DOHH2 (cell line): ENCODE data around the gene RPS27A.
A peak's percentile ranks its signal among the peaks of the same experiment; 100 is the strongest.
"Not testable (repeated sequence)": the region's sequence is repeated elsewhere in the genome, so short reads cannot be mapped to it uniquely, and the experiment has no call there.

ENCODE experiments used
- H3F3A ChIP-seq: fragments of 200-600 bp; sonication (generic), shearing (Covaris generic); 2 replicates; pipeline ENCODE4 v1.6.0; 2016; ENCODE audit warnings: antibody characterized with exemption, mild to moderate bottlenecking; ENCODE audit not compliant: control insufficient read depth, insufficient read depth
- H3K27ac ChIP-seq: fragments of 200-600 bp; sonication (generic); 2 replicates; pipeline ENCODE4 v1.5.1; 2014; ENCODE audit warnings: low read depth, mild to moderate bottlenecking, low read length, moderate library complexity
- H3K27me3 ChIP-seq: fragments of 200-600 bp; sonication (generic); 2 replicates; pipeline ENCODE4 v1.6.1; 2014; ENCODE audit warnings: mild to moderate bottlenecking, low read length, mixed read lengths; ENCODE audit not compliant: control insufficient read depth
- H3K36me3 ChIP-seq: fragments of 200-600 bp; sonication (generic); 2 replicates; pipeline ENCODE4 v1.6.1; 2014; ENCODE audit warnings: mild to moderate bottlenecking, low read length, moderate library complexity, mixed read lengths; ENCODE audit not compliant: control insufficient read depth
- H3K4me1 ChIP-seq: fragments of 200-600 bp; sonication (generic); 2 replicates; pipeline ENCODE4 v1.6.1; 2014; ENCODE audit warnings: mild to moderate bottlenecking, low read length, mixed read lengths; ENCODE audit not compliant: control insufficient read depth
- H3K4me2 ChIP-seq: fragments of 200-600 bp; sonication (generic); 2 replicates; pipeline ENCODE4 v1.6.0; 2014; ENCODE audit warnings: mild to moderate bottlenecking, low read length, moderate library complexity
- H3K4me3 ChIP-seq: fragments of 200-600 bp; sonication (generic); 2 replicates; pipeline ENCODE4 v1.5.1; 2014; ENCODE audit warnings: mild to moderate bottlenecking, low read length, mixed read lengths
- H3K79me2 ChIP-seq: fragments of 200-600 bp; sonication (generic); 2 replicates; pipeline ENCODE4 v1.6.1; 2014; ENCODE audit warnings: mild to moderate bottlenecking, low read length, mixed read lengths; ENCODE audit not compliant: control insufficient read depth
- H3K9me2 ChIP-seq: fragments of 200-600 bp; sonication (generic); replicated peaks from 2 replicates; pipeline ENCODE4 v1.6.1; 2014; ENCODE audit warnings: mild to moderate bottlenecking, low read length, mixed read lengths; ENCODE audit not compliant: control insufficient read depth
- H3K9me3 ChIP-seq: fragments of 200-600 bp; sonication (generic); 2 replicates; pipeline ENCODE4 v1.6.1; 2014; ENCODE audit warnings: antibody characterized with exemption, low read length, mixed read lengths; ENCODE audit not compliant: control insufficient read depth, insufficient read depth
- H4K20me1 ChIP-seq: fragments of 200-600 bp; sonication (generic); 2 replicates; pipeline ENCODE4 v1.6.0; 2014; ENCODE audit warnings: low read depth, mild to moderate bottlenecking, antibody characterized with exemption, low read length, moderate library complexity; ENCODE audit not compliant: control insufficient read depth, insufficient read depth
- EZH2phosphoT487 ChIP-seq: fragments of 200-600 bp; sonication (generic); IDR thresholded peaks from 2 replicates; pipeline ENCODE4 v1.6.1; 2017; ENCODE audit warnings: borderline replicate concordance, mild to moderate bottlenecking, antibody characterized with exemption, low read length, moderate library complexity, mixed read lengths
- TF ChIP-seq, protein P1 (sequence below): fragments of 200-600 bp; sonication (generic); IDR thresholded peaks from one replicate; pipeline ENCODE4 v1.5.1; 2014; ENCODE audit warnings: antibody characterized with exemption, mild to moderate bottlenecking, low read depth, low read length; ENCODE audit not compliant: poor library complexity, severe bottlenecking

RPS27A gene

DNA sequence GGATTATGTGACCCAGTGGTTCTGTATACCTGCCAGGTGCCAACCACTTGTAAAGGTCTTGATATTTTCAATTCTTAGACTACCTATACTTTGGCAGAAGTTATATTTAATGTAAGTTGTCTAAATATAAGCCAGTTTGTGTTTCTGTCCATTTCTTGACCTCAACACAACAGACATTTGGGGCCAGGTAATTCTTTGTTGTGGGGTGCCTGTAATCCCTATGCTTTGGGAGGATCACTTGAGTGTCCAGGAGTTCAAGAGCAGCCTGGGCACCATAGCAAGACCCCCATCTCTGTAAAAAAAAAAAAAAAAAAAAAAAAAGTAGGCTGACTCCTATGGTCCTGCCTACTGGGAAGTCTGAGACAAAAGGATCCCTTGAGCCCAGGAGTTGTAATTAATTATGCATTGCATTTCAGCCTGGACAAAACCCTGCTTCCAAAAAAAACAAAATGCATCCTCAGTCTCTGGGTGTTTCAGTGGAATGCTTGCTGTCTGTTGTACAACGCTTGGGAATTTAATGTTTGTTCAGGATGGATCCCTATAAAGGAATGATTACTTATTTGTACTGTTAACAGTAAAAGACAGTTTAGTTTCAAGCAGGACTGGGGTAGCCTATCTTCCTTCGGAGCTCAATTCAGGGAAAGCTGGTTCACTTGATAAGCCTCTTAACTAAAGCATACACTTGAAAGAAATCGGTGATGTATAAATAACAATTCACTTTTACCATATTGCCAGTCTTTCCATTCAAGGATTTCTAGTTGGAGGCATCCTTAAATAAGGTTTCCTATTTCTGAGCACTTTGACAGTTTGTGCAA lies 3.4 kb downstream of the RPS27A start:
- Histone ChIP-seq H3K4me3 (no peak overlapping the region), H3K4me2 (0 out of 2 replicates have a peak overlapping the region, but pooled peaks have one; percentile 10), H3F3A (peaks cover 72% of the 10 kb centered on the region), H3K9me3 (no peaks in the 10 kb centered on the region), H4K20me1 (peaks cover 4% of the 10 kb centered on the region), H3K27ac (no peak overlapping the region), H3K36me3 (peaks cover 62% of the 10 kb centered on the region), H3K79me2 (peaks cover 43% of the 10 kb centered on the region), H3K9me2 (no peaks in the 10 kb centered on the region), H3K27me3 (no peaks in the 10 kb centered on the region), H3K4me1 (peaks cover 32% of the 10 kb centered on the region)
- TF ChIP-seq, protein P1, sequence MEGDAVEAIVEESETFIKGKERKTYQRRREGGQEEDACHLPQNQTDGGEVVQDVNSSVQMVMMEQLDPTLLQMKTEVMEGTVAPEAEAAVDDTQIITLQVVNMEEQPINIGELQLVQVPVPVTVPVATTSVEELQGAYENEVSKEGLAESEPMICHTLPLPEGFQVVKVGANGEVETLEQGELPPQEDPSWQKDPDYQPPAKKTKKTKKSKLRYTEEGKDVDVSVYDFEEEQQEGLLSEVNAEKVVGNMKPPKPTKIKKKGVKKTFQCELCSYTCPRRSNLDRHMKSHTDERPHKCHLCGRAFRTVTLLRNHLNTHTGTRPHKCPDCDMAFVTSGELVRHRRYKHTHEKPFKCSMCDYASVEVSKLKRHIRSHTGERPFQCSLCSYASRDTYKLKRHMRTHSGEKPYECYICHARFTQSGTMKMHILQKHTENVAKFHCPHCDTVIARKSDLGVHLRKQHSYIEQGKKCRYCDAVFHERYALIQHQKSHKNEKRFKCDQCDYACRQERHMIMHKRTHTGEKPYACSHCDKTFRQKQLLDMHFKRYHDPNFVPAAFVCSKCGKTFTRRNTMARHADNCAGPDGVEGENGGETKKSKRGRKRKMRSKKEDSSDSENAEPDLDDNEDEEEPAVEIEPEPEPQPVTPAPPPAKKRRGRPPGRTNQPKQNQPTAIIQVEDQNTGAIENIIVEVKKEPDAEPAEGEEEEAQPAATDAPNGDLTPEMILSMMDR, result no peak
- no peak for TF ChIP-seq EZH2phosphoT487

DNA sequence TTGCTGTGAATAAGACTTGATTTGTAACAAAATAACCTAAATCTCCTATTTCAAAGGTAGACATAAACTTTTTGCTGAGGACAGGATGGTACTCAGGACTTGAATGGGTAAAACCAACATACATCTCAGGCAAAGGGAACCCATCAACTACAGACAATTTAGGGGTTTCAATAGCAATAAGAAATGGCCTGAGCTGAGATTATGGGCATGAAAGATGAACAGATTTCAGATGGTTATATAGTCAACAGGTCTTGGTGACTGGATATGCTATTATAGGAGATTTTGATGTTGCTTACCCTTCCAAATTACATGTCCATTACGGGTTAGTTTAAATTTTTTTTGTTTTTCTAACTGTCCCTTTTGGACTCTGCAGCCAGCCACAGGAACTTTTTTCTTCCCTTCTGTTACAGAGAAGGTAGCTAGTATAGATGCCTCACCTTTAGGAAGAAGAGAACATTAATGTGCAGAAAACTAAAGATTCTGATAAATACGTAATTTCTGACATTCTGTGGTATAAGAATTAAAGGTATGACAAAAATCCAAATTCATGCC lies 4.6 kb downstream of the RPS27A start:
- Histone ChIP-seq H3F3A (peaks cover 72% of the 10 kb centered on the region), H3K36me3 (peaks cover 70% of the 10 kb centered on the region), H3K4me3 (no peak overlapping the region), H3K4me1 (peaks cover 27% of the 10 kb centered on the region), H3K4me2 (no peak overlapping the region), H4K20me1 (peaks cover 4% of the 10 kb centered on the region), H3K27me3 (no peaks in the 10 kb centered on the region), H3K9me3 (no peaks in the 10 kb centered on the region), H3K27ac (0 out of 2 replicates have a peak overlapping the region, but pooled peaks have one; percentile 5), H3K9me2 (no peaks in the 10 kb centered on the region), H3K79me2 (peaks cover 31% of the 10 kb centered on the region)
- TF ChIP-seq, protein P1, result no peak
- no peak for TF ChIP-seq EZH2phosphoT487

DNA sequence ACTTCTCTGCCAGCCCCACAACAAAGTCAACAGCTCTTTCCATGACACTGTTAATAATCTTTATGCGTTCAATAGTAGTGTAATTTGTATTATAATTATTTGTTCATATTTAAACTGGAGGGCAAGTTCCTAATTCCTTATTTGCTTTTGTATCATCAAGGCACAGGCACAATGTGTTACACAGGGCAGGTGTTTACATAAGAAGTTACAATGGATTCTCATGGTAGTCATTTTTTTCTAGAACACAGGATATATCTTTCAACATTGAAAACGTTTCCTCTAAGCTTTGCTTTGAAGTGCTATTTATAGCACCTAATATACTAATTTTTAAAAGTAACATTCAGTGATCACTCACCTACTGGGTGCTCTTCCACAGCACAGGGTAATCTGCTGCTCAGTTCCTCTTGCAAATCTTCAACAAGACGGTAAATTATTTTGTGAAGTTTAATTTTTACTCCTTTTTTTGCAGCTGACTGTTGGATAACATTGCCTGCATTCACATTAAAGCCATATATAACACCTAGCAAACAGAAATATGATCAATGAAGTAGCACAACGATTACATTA lies 7.3 kb downstream of the RPS27A start:
- no peaks in the 10 kb centered on the region for H4K20me1 ChIP-seq
- peaks cover 71% of the 10 kb centered on the region for H3K36me3 ChIP-seq
- no peak for TF ChIP-seq EZH2phosphoT487
- TF ChIP-seq, protein P1, result no peak
- peaks cover 11% of the 10 kb centered on the region for H3K4me1 ChIP-seq
- H3K4me2 ChIP-seq, result no peak overlapping the region
- H3K27me3 ChIP-seq, result no peaks in the 10 kb centered on the region
- no peaks in the 10 kb centered on the region for H3K9me2 ChIP-seq
- H3F3A ChIP-seq, result peaks cover 61% of the 10 kb centered on the region
- H3K9me3 ChIP-seq, result no peaks in the 10 kb centered on the region
- no peak overlapping the region for H3K4me3 ChIP-seq
- peak overlapping the region; percentile 24; the same call in 1 of the 2 replicates for H3K27ac ChIP-seq
- peaks cover 5% of the 10 kb centered on the region for H3K79me2 ChIP-seq

DNA sequence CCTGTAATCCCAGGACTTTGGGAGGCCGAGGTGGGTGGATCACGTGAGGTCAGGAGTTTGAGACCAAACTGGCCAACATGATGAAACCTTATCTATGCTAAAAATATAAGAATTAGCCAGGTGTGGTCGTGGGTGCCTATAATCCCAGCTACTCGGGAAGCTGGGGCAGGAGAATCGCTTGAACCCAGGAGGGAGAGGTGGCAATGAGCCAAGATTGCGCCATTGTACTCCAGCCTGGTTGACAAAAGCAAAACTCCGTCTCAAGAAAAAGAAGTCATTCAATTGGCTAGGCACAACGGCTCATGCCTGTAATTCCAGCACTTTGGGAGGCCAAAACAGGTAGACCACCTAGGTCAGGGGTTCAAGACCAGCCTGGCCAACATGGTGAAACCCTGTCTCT lies 9.1 kb downstream of the RPS27A start:
- H3K27me3 ChIP-seq, H4K20me1 ChIP-seq, H3K9me2 ChIP-seq, H3K79me2 ChIP-seq, H3K9me3 ChIP-seq, H3K27ac ChIP-seq, H3K4me1 ChIP-seq, H3K4me2 ChIP-seq, H3K4me3 ChIP-seq: not testable (repeated sequence)
- peaks cover 67% of the 10 kb centered on the region for H3K36me3 ChIP-seq
- H3F3A ChIP-seq, result peaks cover 43% of the 10 kb centered on the region
